Gastrocnemius medialis (tissue), 4 donors: ENCODE data around the gene POU2F2. TPM values are rescaled to one million over a fixed set of nuclear protein-coding genes. Genes with fewer than 3 reads are reported as not detected.

Source experiments
- ATAC-seq, 2 donors: fragments of 150-250 bp; one replicate each; pipeline ENCODE4 v1.9.1; 2016
- DNase-seq, 2 donors: peaks; one replicate each; pipeline ENCODE4 v3.0.0-alpha.2; 2019
- H3K27ac ChIP-seq, 4 donors: fragments of 200-600 bp; sonication (generic); 1 replicate in 1 of 4; 2 replicates in 3 of 4; pipeline ENCODE4 v1.5.1; 2016 to 2018; ENCODE audit warnings: mild to moderate bottlenecking in 2 of 4, moderate library complexity in 1 of 4
- H3K27me3 ChIP-seq, 3 donors: fragments of 200-600 bp; sonication (generic) in 2 of 3; 1 replicate in 1 of 3; 2 replicates in 2 of 3; pipeline versions ENCODE4 v1.5.1 to v1.6.0; 2016 to 2019; ENCODE audit warnings: mild to moderate bottlenecking in 1 of 3, moderate library complexity in 1 of 3
- H3K36me3 ChIP-seq, 2 donors: fragments of 200-600 bp; sonication (generic) in 1 of 2; one replicate each; pipeline ENCODE4 v1.5.1; 2017 to 2018
- H3K4me1 ChIP-seq, 2 donors: fragments of 200-600 bp; sonication (generic) in 1 of 2; one replicate each; pipeline ENCODE4 v1.5.1; 2016 to 2017; ENCODE audit warnings: mild to moderate bottlenecking in 2 of 2
- H3K4me3 ChIP-seq, 4 donors: fragments of 200-600 bp; sonication (generic) in 3 of 4; 1 replicate in 1 of 4; 2 replicates in 3 of 4; pipeline ENCODE4 v1.5.1; 2016 to 2019; ENCODE audit warnings: mild to moderate bottlenecking in 2 of 4
- H3K9me3 ChIP-seq, 3 donors: fragments of 200-600 bp; sonication (generic) in 2 of 3; 1 replicate in 1 of 3; 2 replicates in 2 of 3; pipeline ENCODE4 v1.5.1; 2016 to 2019
- POLR2A ChIP-seq, 2 donors: fragments of 450-650 bp; IDR thresholded peaks; one replicate each; pipeline ENCODE4 v1.6.1; 2017; ENCODE audit warnings: antibody characterized with exemption in 2 of 2, mild to moderate bottlenecking in 2 of 2, moderate library complexity in 2 of 2
- in situ Hi-C, 4 donors: fragments of 200-750 bp; cut with MboI; loops; one replicate each; pipeline versions ENCODE4 v1.15.0 to v1.8.0; 2017; ENCODE audit warnings: low sequenced_read_pairs in 4 of 4
- intact Hi-C: fragments of 100-400 bp; cut with DNase I; formaldehyde crosslinking; loops from one replicate; pipeline ENCODE4 v1.15.1; 2023; ENCODE audit warnings: low total_unique reads
- total RNA-seq, 4 donors: library from RNA; depleted of rRNA; stranded (reverse); fragments of >200 nt; gene quantifications; one replicate each; pipeline versions ENCODE4 v1.1.0 to v1.2.3, GENCODE V29; 2016
- TF ChIP-seq, protein P1 (sequence below), 5 experiments: fragments of 450-650 bp in 3 of 5; fragments of 200-600 bp in 2 of 5; sonication (generic) in 2 of 5; IDR thresholded peaks in 4 of 5; conservative IDR thresholded peaks in 1 of 5; 1 replicate in 4 of 5; 2 replicates in 1 of 5; pipeline ENCODE4 v1.5.1; 2016 to 2019; ENCODE audit warnings: antibody characterized with exemption in 5 of 5, mild to moderate bottlenecking in 3 of 5, moderate library complexity in 3 of 5

The POU2F2 gene
- total RNA-seq, 4 donors from 2014 or later: 0.26 to 1.7 (median 1.6) TPM; not detected in 1

DNA sequence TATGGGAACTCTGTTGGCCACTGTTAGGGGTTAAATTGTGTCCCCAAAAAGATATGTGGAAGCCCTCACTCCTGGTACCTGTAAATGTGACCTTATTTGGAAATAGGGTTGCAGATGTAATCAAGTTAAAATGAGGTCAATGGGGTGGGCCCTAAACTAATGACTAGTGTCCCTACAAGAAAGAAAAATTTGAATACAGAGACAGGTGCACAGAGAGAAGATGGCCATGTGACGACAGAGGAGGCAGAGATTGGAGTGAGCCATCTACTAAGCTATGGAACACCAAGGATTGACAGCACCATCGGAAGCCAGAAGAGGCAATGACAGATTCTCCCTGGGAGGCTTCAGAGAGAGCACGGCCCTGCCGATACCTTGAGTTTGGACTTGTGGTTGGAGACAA, 16.5 kb downstream of the POU2F2 start:
- Histone ChIP-seq H3K27ac (no peak overlapping the region), H3K36me3 (no peaks in the 10 kb centered on the region), H3K27me3 (no peaks in the 10 kb centered on the region), H3K9me3 (no peaks in the 10 kb centered on the region), H3K4me3 (no peak overlapping the region), H3K4me1 (no peaks in the 10 kb centered on the region)
- intact Hi-C loops (no loop called here), in situ Hi-C loops (loop anchor here in 1 of 4 donors (25.0 kb wide), 1 partner anchor 222 kb away; the partner anchor contains the start of gene MEGF8)
- TF ChIP-seq, protein P1, sequence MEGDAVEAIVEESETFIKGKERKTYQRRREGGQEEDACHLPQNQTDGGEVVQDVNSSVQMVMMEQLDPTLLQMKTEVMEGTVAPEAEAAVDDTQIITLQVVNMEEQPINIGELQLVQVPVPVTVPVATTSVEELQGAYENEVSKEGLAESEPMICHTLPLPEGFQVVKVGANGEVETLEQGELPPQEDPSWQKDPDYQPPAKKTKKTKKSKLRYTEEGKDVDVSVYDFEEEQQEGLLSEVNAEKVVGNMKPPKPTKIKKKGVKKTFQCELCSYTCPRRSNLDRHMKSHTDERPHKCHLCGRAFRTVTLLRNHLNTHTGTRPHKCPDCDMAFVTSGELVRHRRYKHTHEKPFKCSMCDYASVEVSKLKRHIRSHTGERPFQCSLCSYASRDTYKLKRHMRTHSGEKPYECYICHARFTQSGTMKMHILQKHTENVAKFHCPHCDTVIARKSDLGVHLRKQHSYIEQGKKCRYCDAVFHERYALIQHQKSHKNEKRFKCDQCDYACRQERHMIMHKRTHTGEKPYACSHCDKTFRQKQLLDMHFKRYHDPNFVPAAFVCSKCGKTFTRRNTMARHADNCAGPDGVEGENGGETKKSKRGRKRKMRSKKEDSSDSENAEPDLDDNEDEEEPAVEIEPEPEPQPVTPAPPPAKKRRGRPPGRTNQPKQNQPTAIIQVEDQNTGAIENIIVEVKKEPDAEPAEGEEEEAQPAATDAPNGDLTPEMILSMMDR (IDR thresholded peaks at IDR 0.05 in 4 of 5, conservative IDR thresholded peaks at IDR 0.05 in 1 of 5): no peak
- no peak for TF ChIP-seq POLR2A (IDR thresholded peaks at IDR 0.05)
- ATAC-seq (no peak), DNase-seq (no peak)

- in situ Hi-C loops (loop anchor here in 1 of 4 donors (25.0 kb wide), 1 partner anchor 222 kb away; the partner anchor contains the start of gene MEGF8), intact Hi-C loops (no loop called here)
- Histone ChIP-seq H3K27ac (no peak overlapping the region), H3K4me1 (no peaks in the 10 kb centered on the region), H3K27me3 (no peaks in the 10 kb centered on the region), H3K9me3 (no peaks in the 10 kb centered on the region), H3K36me3 (no peaks in the 10 kb centered on the region), H3K4me3 (no peak overlapping the region)
- no peak for ATAC-seq
- no peak for DNase-seq
- TF ChIP-seq, protein P1 (IDR thresholded peaks at IDR 0.05 in 4 of 5, conservative IDR thresholded peaks at IDR 0.05 in 1 of 5): no peak
- no peak for TF ChIP-seq POLR2A (IDR thresholded peaks at IDR 0.05)
These were observed 17.0 kb downstream of the POU2F2 start for GRCh38 chr19:42115219-42115618.

GRCh38 chr19:42114412-42114811, 17.8 kb downstream of the POU2F2 start:
- Histone ChIP-seq H3K27ac (peak overlapping the region in 2 of 4 donors; percentile 5 to 20), H3K36me3 (no peaks in the 10 kb centered on the region), H3K27me3 (no peaks in the 10 kb centered on the region), H3K4me1 (no peaks in the 10 kb centered on the region), H3K9me3 (no peaks in the 10 kb centered on the region), H3K4me3 (no peak overlapping the region)
- ATAC-seq (no peak), DNase-seq (no peak)
- in situ Hi-C loops (loop anchor here in 1 of 4 donors (25.0 kb wide), 1 partner anchor 223 kb away; the partner anchor contains the start of gene MEGF8), intact Hi-C loops (no loop called here)
- no peak for TF ChIP-seq POLR2A (IDR thresholded peaks at IDR 0.05)
- TF ChIP-seq, protein P1 (IDR thresholded peaks at IDR 0.05 in 4 of 5, conservative IDR thresholded peaks at IDR 0.05 in 1 of 5): no peak

GRCh38 chr19:42113641-42114348, 18.5 kb downstream of the POU2F2 start:
- Histone ChIP-seq H3K4me3 (no peak overlapping the region), H3K9me3 (no peaks in the 10 kb centered on the region), H3K36me3 (no peaks in the 10 kb centered on the region), H3K27ac (peak overlapping the region in 2 of 4 donors; percentile 5 to 20), H3K27me3 (no peaks in the 10 kb centered on the region), H3K4me1 (no peaks in the 10 kb centered on the region)
- intact Hi-C loops: no loop called here
- ATAC-seq (peak in 1 of 2 donors; percentile 56), DNase-seq (peak in 1 of 2 donors; percentile 30)
- in situ Hi-C loops: loop anchor here in 1 of 4 donors (25.0 kb wide), 1 partner anchor 224 kb away; the partner anchor contains the start of gene MEGF8
- TF ChIP-seq, protein P1 (IDR thresholded peaks at IDR 0.05 in 4 of 5, conservative IDR thresholded peaks at IDR 0.05 in 1 of 5): no peak
- no peak for TF ChIP-seq POLR2A (IDR thresholded peaks at IDR 0.05)
